Suprapubic skin (tissue), 4 donors: Measurements from ENCODE around the gene TTC28.

Source experiments
- CTCF ChIP-seq, 2 donors: fragments of 200-600 bp in 1 of 2; fragments of 450-650 bp in 1 of 2; sonication (generic) in 1 of 2; IDR thresholded peaks; one replicate each; pipeline ENCODE4 v1.5.1; 2016 to 2019; ENCODE audit warnings: antibody characterized with exemption in 2 of 2, mild to moderate bottlenecking in 1 of 2, moderate library complexity in 1 of 2
- EP300 ChIP-seq: sonication (generic); formaldehyde crosslinking; IDR thresholded peaks from one replicate; pipeline ENCODE4 v1.6.1; 2017; ENCODE audit warnings: antibody characterized with exemption
- POLR2A ChIP-seq, 2 donors: fragments of 450-650 bp; IDR thresholded peaks; one replicate each; pipeline ENCODE4 v1.6.1; 2017; ENCODE audit warnings: antibody characterized with exemption in 2 of 2, mild to moderate bottlenecking in 2 of 2, moderate library complexity in 2 of 2
- POLR2AphosphoS5 ChIP-seq, 3 donors: sonication (generic); formaldehyde crosslinking; IDR thresholded peaks; one replicate each; pipeline ENCODE4 v1.6.1; 2017; ENCODE audit warnings: antibody characterized with exemption in 3 of 3

GRCh38 chr22:28329186-28330073 lies 350.2 kb downstream of the TTC28 start:
- TF ChIP-seq POLR2AphosphoS5 (IDR thresholded peaks at IDR 0.05): no peak
- TF ChIP-seq CTCF (IDR thresholded peaks at IDR 0.05): no peak
- no peak for TF ChIP-seq POLR2A (IDR thresholded peaks at IDR 0.05)
- TF ChIP-seq EP300: no peak
